Breast epithelium (tissue), 4 donors: ENCODE data around the gene CDH4. TPM values are rescaled to one million over a fixed set of nuclear protein-coding genes. Genes with fewer than 3 reads are reported as not detected.
A peak's percentile ranks its signal among the peaks of the same experiment; 100 is the strongest.

Source experiments
- DNase-seq, 2 donors: peaks; one replicate each; pipeline ENCODE4 v3.0.0-alpha.2; 2019; ENCODE audit warnings: low spot score in 2 of 2
- H3K27ac ChIP-seq, 2 donors: fragments of 200-600 bp; sonication (generic) in 1 of 2; one replicate each; pipeline ENCODE4 v1.5.1; 2016 to 2019; ENCODE audit warnings: mild to moderate bottlenecking in 1 of 2
- H3K27me3 ChIP-seq, 2 donors: fragments of 200-600 bp; sonication (generic) in 1 of 2; one replicate each; pipeline versions ENCODE4 v1.5.1 to v1.6.0; 2017 to 2019; ENCODE audit warnings: control low read depth in 1 of 2, mild to moderate bottlenecking in 1 of 2
- H3K36me3 ChIP-seq: fragments of 200-600 bp; one replicate; pipeline ENCODE4 v1.5.1; 2019
- H3K4me1 ChIP-seq, 2 donors: fragments of 200-600 bp; sonication (generic); one replicate each; pipeline ENCODE4 v1.5.1; 2016 to 2019; ENCODE audit warnings: control low read depth in 1 of 2
- H3K4me3 ChIP-seq, 3 donors: fragments of 200-600 bp; sonication (generic); 1 replicate in 2 of 3; 2 replicates in 1 of 3; pipeline ENCODE4 v1.5.1; 2016 to 2019; ENCODE audit warnings: mild to moderate bottlenecking in 3 of 3, moderate library complexity in 2 of 3
- H3K9me3 ChIP-seq, 2 donors: fragments of 200-600 bp; sonication (generic) in 1 of 2; one replicate each; pipeline ENCODE4 v1.5.1; 2016 to 2019; ENCODE audit warnings: control low read depth in 1 of 2
- CTCF ChIP-seq, 3 donors: fragments of 450-650 bp; IDR thresholded peaks; one replicate each; pipeline ENCODE4 v1.5.1; 2016 to 2017; ENCODE audit warnings: antibody characterized with exemption in 3 of 3, mild to moderate bottlenecking in 3 of 3, moderate library complexity in 3 of 3
- POLR2A ChIP-seq: fragments of 450-650 bp; IDR thresholded peaks from one replicate; pipeline ENCODE4 v1.6.1; 2016; ENCODE audit warnings: antibody characterized with exemption, mild to moderate bottlenecking, moderate library complexity
- POLR2AphosphoS5 ChIP-seq, 3 donors: sonication (generic); formaldehyde crosslinking; IDR thresholded peaks; one replicate each; pipeline ENCODE4 v1.6.1; 2017; ENCODE audit warnings: antibody characterized with exemption in 3 of 3
- intact Hi-C: fragments of 100-400 bp; cut with DNase I; formaldehyde crosslinking; loops from one replicate; pipeline ENCODE4 v1.15.1; 2023; ENCODE audit warnings: low total_unique reads
- total RNA-seq, 3 donors: library from RNA; depleted of rRNA; stranded (reverse); fragments of >200 nt; gene quantifications; one replicate each; pipeline ENCODE4 v1.1.0, GENCODE V29; 2016

Gene CDH4
- total RNA-seq, 3 donors from 2014 or later: under 0.01 TPM; not detected in 2

- no peak for DNase-seq
- intact Hi-C loops: no loop called here
- H3K27ac ChIP-seq: no peak overlapping the region
- no peaks in the 10 kb centered on the region for H3K4me1 ChIP-seq
- no peaks in the 10 kb centered on the region for H3K9me3 ChIP-seq
- H3K4me3 ChIP-seq: peak overlapping the region; percentile 9 to 68 (median 50)
- H3K27me3 ChIP-seq: peaks cover 4 to 62% of the 10 kb centered on the region in 2 donors
- no peaks in the 10 kb centered on the region for H3K36me3 ChIP-seq
- TF ChIP-seq POLR2AphosphoS5 (IDR thresholded peaks at IDR 0.05) (no peak), POLR2A (no peak), CTCF (IDR thresholded peaks at IDR 0.05) (no peak)
Observed at GRCh38 chr20:61252601-61253263, 671 bp downstream of the CDH4 start.

- Histone ChIP-seq H3K27ac (no peak overlapping the region), H3K36me3 (no peaks in the 10 kb centered on the region), H3K27me3 (peaks cover 4 to 57% of the 10 kb centered on the region in 2 donors), H3K9me3 (no peaks in the 10 kb centered on the region), H3K4me1 (no peaks in the 10 kb centered on the region), H3K4me3 (peak overlapping the region; percentile 17 to 68 (median 50))
- intact Hi-C loops: no loop called here
- TF ChIP-seq POLR2AphosphoS5 (IDR thresholded peaks at IDR 0.05) (no peak), CTCF (IDR thresholded peaks at IDR 0.05) (no peak), POLR2A (no peak)
- DNase-seq: no peak
Observed at GRCh38 chr20:61253264-61253639, 1.2 kb downstream of the CDH4 start.

GRCh38 chr20:61253640-61254511 lies 1.8 kb downstream of the CDH4 start:
- TF ChIP-seq POLR2AphosphoS5 (IDR thresholded peaks at IDR 0.05) (no peak), CTCF (IDR thresholded peaks at IDR 0.05) (no peak), POLR2A (no peak)

GRCh38 chr20:61254881-61255626 lies 3.0 kb downstream of the CDH4 start:
- no peaks in the 10 kb centered on the region for H3K4me1 ChIP-seq
- H3K27ac ChIP-seq: no peak overlapping the region
- no peak overlapping the region for H3K4me3 ChIP-seq
- H3K36me3 ChIP-seq: no peaks in the 10 kb centered on the region
- no peak for TF ChIP-seq POLR2A
- no peak for TF ChIP-seq POLR2AphosphoS5 (IDR thresholded peaks at IDR 0.05)
- no peak for TF ChIP-seq CTCF (IDR thresholded peaks at IDR 0.05)
- intact Hi-C loops: no loop called here
- no peak for DNase-seq
- peaks cover 4 to 41% of the 10 kb centered on the region in 2 donors for H3K27me3 ChIP-seq
- no peaks in the 10 kb centered on the region for H3K9me3 ChIP-seq

More at GRCh38 chr20:61253640-61254511, 1.8 kb downstream of the CDH4 start:
- DNase-seq: no peak
- peak overlapping the region; percentile 17 to 68 (median 50) for H3K4me3 ChIP-seq
- no peaks in the 10 kb centered on the region for H3K9me3 ChIP-seq
- H3K27ac ChIP-seq: no peak overlapping the region
- intact Hi-C loops: no loop called here
- no peaks in the 10 kb centered on the region for H3K4me1 ChIP-seq
- H3K36me3 ChIP-seq: no peaks in the 10 kb centered on the region
- peaks cover 4 to 51% of the 10 kb centered on the region in 2 donors for H3K27me3 ChIP-seq
